K562 (cell line): Measurements from ENCODE around the gene LMOD1. TPM values are rescaled to one million over a fixed set of nuclear protein-coding genes. Genes with fewer than 3 reads are reported as not detected.

ENCODE experiments used
- ELF4 ChIP-seq: fragments of 450-650 bp; formaldehyde crosslinking; IDR thresholded peaks from 2 replicates; pipeline ENCODE4 v1.4.0; 2022; ENCODE audit warnings: missing genetic modification characterization
- ETV1 ChIP-seq: fragments of 450-650 bp; conservative IDR thresholded peaks from 2 replicates; pipeline ENCODE4 v1.6.1; 2016; ENCODE audit warnings: missing genetic modification characterization, control low read depth, low read depth, missing compliant biosample characterization
- FOXK2 ChIP-seq, 2 experiments: fragments of 450-650 bp; IDR thresholded peaks in 1 of 2; conservative IDR thresholded peaks in 1 of 2; 2 replicates each; pipeline ENCODE4 v1.6.1; 2016; ENCODE audit warnings: low read depth in 2 of 2, mild to moderate bottlenecking in 1 of 2
- FUS ChIP-seq: fragments of 200-400 bp; formaldehyde crosslinking; optimal IDR thresholded peaks from 2 replicates; pipeline ENCODE3; 2017; ENCODE audit warnings: low read depth, low read length
- HOXB6 ChIP-seq: fragments of 250-450 bp; sonication (Bioruptor Pico); IDR thresholded peaks from 2 replicates; pipeline ENCODE4 v1.5.1; 2022; ENCODE audit warnings: mild to moderate bottlenecking, borderline replicate concordance
- LARP7 ChIP-seq: fragments of 450-650 bp; IDR thresholded peaks from 2 replicates; pipeline ENCODE4 v1.6.1; 2016
- MECOM ChIP-seq: fragments of 250-450 bp; sonication (Bioruptor Pico); IDR thresholded peaks from 2 replicates; pipeline ENCODE4 v1.8.0; 2022; ENCODE audit warnings: inconsistent platforms
- NR2F6 ChIP-seq: fragments of 450-650 bp; formaldehyde crosslinking; IDR thresholded peaks from 2 replicates; pipeline ENCODE4 v1.4.0; 2020; ENCODE audit warnings: mild to moderate bottlenecking
- RFX1 ChIP-seq: fragments of 450-650 bp; IDR thresholded peaks from 2 replicates; pipeline ENCODE4 v1.6.1; 2016; ENCODE audit warnings: mild to moderate bottlenecking, moderate library complexity
- SMAD1 ChIP-seq: fragments of 150-350 bp; IDR thresholded peaks from 2 replicates; pipeline ENCODE4 v1.6.1; 2014; ENCODE audit warnings: low read length, low read depth; ENCODE audit not compliant: partially characterized antibody
- SMARCE1 ChIP-seq: fragments of 450-650 bp; IDR thresholded peaks from 2 replicates; pipeline ENCODE4 v1.7.1; 2016; ENCODE audit warnings: mild to moderate bottlenecking
- TOE1 ChIP-seq, 2 experiments: fragments of 450-650 bp in 1 of 2; sonication (generic) in 1 of 2; formaldehyde crosslinking in 1 of 2; IDR thresholded peaks; 2 replicates each; pipeline versions ENCODE4 v1.7.1 to v1.8.0; 2016 to 2022; ENCODE audit warnings: borderline replicate concordance in 2 of 2, mild to moderate bottlenecking in 2 of 2, antibody characterized with exemption in 1 of 2, inconsistent platforms in 1 of 2, low read depth in 1 of 2, missing genetic modification reagents in 1 of 2, moderate library complexity in 1 of 2
- ZKSCAN1 ChIP-seq: fragments of 150-350 bp; IDR thresholded peaks from 2 replicates; pipeline ENCODE4 v1.6.1; 2016; ENCODE audit warnings: low read depth, low read length
- ZNF140 ChIP-seq: fragments of 250-450 bp; sonication (Bioruptor Pico); IDR thresholded peaks from 2 replicates; pipeline ENCODE4 v1.8.0; 2021; ENCODE audit warnings: moderate library complexity, mild to moderate bottlenecking, inconsistent platforms
- ZNF282 ChIP-seq: sonication (generic); formaldehyde crosslinking; IDR thresholded peaks from 2 replicates; pipeline ENCODE4 v1.8.1; 2023; ENCODE audit warnings: missing genetic modification reagents
- ZNF431 ChIP-seq: sonication (generic); formaldehyde crosslinking; IDR thresholded peaks from 2 replicates; pipeline ENCODE4 v1.8.0; 2022; ENCODE audit warnings: mild to moderate bottlenecking, missing genetic modification reagents
- polyA plus RNA-seq, 8 experiments: library from polyadenylated mRNA; depleted of rRNA in 4 of 8; stranded (reverse) in 5 of 8; unstranded in 3 of 8; fragments of >200 nt; fragmentation: Nextera tagmentation in 2 of 8; fragmentation: Illumina TruSeq in 1 of 8; extraction: Ambion mirVana in 2 of 8; extraction: Trizol in 1 of 8; gene quantifications; 2 replicates each; pipeline versions ENCODE4 v1.2.1 to v1.2.3, GENCODE V29; 2011 to 2014; ENCODE audit warnings: inconsistent platforms in 1 of 8, missing spikeins in 1 of 8
- total RNA-seq, 7 experiments: library from RNA; depleted of rRNA in 6 of 7; stranded (reverse); fragments of >200 nt in 6 of 7; fragmentation: Illumina TruSeq in 2 of 7; extraction: Trizol in 2 of 7; gene quantifications; 2 replicates each; pipeline versions ENCODE4 v1.2.1 to v1.2.3, GENCODE V29; 2011 to 2021; ENCODE audit warnings: low replicate concordance in 1 of 7
- TF ChIP-seq, protein P1 (sequence below): fragments of 450-650 bp; IDR thresholded peaks from 2 replicates; pipeline ENCODE4 v1.6.1; 2016; ENCODE audit warnings: low read depth, mild to moderate bottlenecking, moderate library complexity
- TF ChIP-seq, protein P2 (sequence below): fragments of 450-650 bp; IDR thresholded peaks from 2 replicates; pipeline ENCODE4 v1.6.1; 2016; ENCODE audit warnings: antibody characterized with exemption
- TF ChIP-seq, protein P3 (sequence below): fragments of 450-650 bp; formaldehyde crosslinking; IDR thresholded peaks from 2 replicates; pipeline ENCODE4 v1.4.0; 2022; ENCODE audit warnings: missing genetic modification characterization
- TF ChIP-seq, protein P4 (sequence below): fragments of 250-450 bp; sonication (Bioruptor Pico); IDR thresholded peaks from 2 replicates; pipeline ENCODE4 v1.4.0; 2020; ENCODE audit warnings: mild to moderate bottlenecking
- TF ChIP-seq, protein P5 (sequence below): sonication (generic); formaldehyde crosslinking; IDR thresholded peaks from 2 replicates; pipeline ENCODE4 v1.4.0; 2020; ENCODE audit warnings: mild to moderate bottlenecking, missing genetic modification reagents

Gene LMOD1
- total and polyA plus RNA-seq, 9 of the 15 experiments (the other 6 are each of a cell fraction or from before 2014, with no cell fraction given) = 0.03 to 0.54 (median 0.38) TPM; not detected in 1

DNA sequence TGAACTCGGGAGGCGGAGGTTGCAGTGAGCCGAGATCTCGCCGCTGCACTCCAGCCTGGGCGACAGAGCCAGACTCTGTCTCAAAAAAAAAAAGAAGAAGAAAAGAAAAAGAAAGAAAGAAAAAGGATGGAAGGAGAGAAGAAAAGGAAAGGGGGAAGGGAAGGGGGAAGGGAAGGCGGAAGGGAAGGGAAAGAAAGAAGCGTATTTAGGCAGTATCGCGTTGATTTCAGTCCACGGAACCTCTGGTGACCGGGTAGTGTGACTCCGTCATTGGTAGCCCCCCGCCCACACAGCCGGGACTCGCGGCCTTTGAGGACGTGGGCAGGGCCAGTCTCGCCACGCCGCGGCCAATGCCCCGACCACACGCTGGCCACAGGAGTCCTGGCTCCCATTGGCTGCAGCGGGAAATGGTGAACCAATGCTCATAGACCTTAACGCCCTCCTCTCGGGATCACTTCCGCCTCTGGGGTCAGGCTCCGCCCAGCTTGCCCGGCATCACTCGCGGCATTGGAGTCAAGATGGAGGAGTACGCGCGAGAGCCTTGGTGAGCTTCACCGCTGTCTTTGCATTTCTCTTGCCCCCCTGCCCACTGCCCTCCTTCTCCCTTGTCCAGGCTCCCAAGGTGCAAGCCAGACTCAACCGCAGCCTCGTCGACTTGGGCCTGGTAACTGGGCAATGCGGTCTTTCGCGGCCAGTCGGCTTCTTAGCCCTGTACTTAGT lies 8.8 kb upstream of the LMOD1 start, which contains the start of gene TIMM17A (continued):
- TF ChIP-seq ZNF140 (CRISPR knock-in tag) = no peak
- TF ChIP-seq RFX1 = no peak
- TF ChIP-seq, protein P1, sequence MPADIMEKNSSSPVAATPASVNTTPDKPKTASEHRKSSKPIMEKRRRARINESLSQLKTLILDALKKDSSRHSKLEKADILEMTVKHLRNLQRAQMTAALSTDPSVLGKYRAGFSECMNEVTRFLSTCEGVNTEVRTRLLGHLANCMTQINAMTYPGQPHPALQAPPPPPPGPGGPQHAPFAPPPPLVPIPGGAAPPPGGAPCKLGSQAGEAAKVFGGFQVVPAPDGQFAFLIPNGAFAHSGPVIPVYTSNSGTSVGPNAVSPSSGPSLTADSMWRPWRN = 0 out of 2 replicates have a peak, but pooled peaks have one; percentile 49
- TF ChIP-seq, protein P2, sequence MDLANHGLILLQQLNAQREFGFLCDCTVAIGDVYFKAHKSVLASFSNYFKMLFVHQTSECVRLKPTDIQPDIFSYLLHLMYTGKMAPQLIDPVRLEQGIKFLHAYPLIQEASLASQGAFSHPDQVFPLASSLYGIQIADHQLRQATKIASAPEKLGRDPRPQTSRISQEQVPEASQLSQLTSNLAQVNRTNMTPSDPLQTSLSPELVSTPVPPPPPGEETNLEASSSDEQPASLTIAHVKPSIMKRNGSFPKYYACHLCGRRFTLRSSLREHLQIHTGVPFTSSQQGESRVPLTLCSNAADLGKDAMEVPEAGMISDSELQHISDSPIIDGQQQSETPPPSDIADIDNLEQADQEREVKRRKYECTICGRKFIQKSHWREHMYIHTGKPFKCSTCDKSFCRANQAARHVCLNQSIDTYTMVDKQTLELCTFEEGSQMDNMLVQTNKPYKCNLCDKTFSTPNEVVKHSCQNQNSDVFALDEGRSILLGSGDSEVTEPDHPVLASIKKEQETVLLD = peak; percentile 96
- no peak for TF ChIP-seq HOXB6
- TF ChIP-seq SMAD1 = peak; percentile 91
- TF ChIP-seq MECOM (CRISPR knock-in tag) = no peak
- peak; percentile 69; the same call in 1 of the 2 replicates for TF ChIP-seq ETV1 (tag)
- TF ChIP-seq SMARCE1 = peak; percentile 84
- no peak for TF ChIP-seq FUS
- TF ChIP-seq LARP7 = peak; percentile 99
- TF ChIP-seq, protein P3, sequence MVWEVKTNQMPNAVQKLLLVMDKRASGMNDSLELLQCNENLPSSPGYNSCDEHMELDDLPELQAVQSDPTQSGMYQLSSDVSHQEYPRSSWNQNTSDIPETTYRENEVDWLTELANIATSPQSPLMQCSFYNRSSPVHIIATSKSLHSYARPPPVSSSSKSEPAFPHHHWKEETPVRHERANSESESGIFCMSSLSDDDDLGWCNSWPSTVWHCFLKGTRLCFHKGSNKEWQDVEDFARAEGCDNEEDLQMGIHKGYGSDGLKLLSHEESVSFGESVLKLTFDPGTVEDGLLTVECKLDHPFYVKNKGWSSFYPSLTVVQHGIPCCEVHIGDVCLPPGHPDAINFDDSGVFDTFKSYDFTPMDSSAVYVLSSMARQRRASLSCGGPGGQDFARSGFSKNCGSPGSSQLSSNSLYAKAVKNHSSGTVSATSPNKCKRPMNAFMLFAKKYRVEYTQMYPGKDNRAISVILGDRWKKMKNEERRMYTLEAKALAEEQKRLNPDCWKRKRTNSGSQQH (CRISPR knock-in tag) = peak; percentile 96
- TF ChIP-seq NR2F6 = 0 out of 2 replicates have a peak, but pooled peaks have one; percentile 11
- peak; percentile 43; the same call in 1 of the 2 replicates for TF ChIP-seq ZKSCAN1
- peak; percentile 43; the same call in 1 of the 2 replicates for TF ChIP-seq ZNF431 (CRISPR knock-in tag)
- peak; percentile 52 to 73 for TF ChIP-seq FOXK2 (conservative IDR thresholded peaks at IDR 0.05 in 1 of 2, IDR thresholded peaks at IDR 0.05 in 1 of 2; ENCODE audit: low read depth in 2 of 2)
- peak; percentile 97 for TF ChIP-seq ELF4 (CRISPR knock-in tag)
- TF ChIP-seq, protein P4, sequence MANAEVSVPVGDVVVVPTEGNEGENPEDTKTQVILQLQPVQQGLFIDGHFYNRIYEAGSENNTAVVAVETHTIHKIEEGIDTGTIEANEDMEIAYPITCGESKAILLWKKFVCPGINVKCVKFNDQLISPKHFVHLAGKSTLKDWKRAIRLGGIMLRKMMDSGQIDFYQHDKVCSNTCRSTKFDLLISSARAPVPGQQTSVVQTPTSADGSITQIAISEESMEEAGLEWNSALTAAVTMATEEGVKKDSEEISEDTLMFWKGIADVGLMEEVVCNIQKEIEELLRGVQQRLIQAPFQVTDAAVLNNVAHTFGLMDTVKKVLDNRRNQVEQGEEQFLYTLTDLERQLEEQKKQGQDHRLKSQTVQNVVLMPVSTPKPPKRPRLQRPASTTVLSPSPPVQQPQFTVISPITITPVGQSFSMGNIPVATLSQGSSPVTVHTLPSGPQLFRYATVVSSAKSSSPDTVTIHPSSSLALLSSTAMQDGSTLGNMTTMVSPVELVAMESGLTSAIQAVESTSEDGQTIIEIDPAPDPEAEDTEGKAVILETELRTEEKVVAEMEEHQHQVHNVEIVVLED (CRISPR knock-in tag) = no peak
- no peak for TF ChIP-seq ZNF282 (CRISPR knock-in tag)
- TF ChIP-seq TOE1 (IDR thresholded peaks at IDR 0.05; ENCODE audit: borderline replicate concordance) = no peak; the same call in 1 of the 2 replicates
- peak; percentile 96 for TF ChIP-seq TOE1 (CRISPR knock-in tag; IDR thresholded peaks at IDR 0.05; ENCODE audit: borderline replicate concordance, low read depth)
- TF ChIP-seq, protein P5, sequence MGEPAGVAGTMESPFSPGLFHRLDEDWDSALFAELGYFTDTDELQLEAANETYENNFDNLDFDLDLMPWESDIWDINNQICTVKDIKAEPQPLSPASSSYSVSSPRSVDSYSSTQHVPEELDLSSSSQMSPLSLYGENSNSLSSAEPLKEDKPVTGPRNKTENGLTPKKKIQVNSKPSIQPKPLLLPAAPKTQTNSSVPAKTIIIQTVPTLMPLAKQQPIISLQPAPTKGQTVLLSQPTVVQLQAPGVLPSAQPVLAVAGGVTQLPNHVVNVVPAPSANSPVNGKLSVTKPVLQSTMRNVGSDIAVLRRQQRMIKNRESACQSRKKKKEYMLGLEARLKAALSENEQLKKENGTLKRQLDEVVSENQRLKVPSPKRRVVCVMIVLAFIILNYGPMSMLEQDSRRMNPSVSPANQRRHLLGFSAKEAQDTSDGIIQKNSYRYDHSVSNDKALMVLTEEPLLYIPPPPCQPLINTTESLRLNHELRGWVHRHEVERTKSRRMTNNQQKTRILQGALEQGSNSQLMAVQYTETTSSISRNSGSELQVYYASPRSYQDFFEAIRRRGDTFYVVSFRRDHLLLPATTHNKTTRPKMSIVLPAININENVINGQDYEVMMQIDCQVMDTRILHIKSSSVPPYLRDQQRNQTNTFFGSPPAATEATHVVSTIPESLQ (CRISPR knock-in tag) = peak; percentile 4; the same call in 1 of the 2 replicates
